A549 (cell line): ENCODE data around the gene CNTNAP1. TPM values are rescaled to one million over a fixed set of nuclear protein-coding genes. Genes with fewer than 3 reads are reported as not detected.

ENCODE experiments used
- ATAC-seq, 2 experiments: fragments of 200-7000 bp in 1 of 2; fragments of >200 bp in 1 of 2; cut with Nextera tagmentation in 1 of 2; cut with Tn5 transposase in 1 of 2; 3 replicates each; pipeline versions ENCODE4 v1.8.0 to v1.9.1; 2018 to 2020; ENCODE audit warnings: mild to moderate bottlenecking in 1 of 2, moderate library complexity in 1 of 2
- CTCF ChIA-PET: fragments of 300-600 bp; sonication (Branson Sonifier 250); formaldehyde crosslinking; extraction: SDS; loops from one replicate; lab custom pipeline; 2021; ENCODE audit warnings: antibody characterized with exemption, inconsistent platforms; lab: Yijun Ruan, JAX
- POLR2A ChIA-PET: fragments of 350-600 bp; formaldehyde crosslinking; extraction: SDS; loops from one replicate; lab custom pipeline; 2021; ENCODE audit warnings: antibody characterized with exemption, inconsistent platforms; lab: Yijun Ruan, JAX
- DNase-seq, 2 experiments: peaks; one replicate each; pipeline versions ENCODE4 v3.0.0 to v3.0.0-alpha.2; 2011 to 2016; ENCODE audit warnings: low read depth in 1 of 2, low spot score in 1 of 2
- FAIRE-seq: peaks from 2 replicates; lab custom pipeline; 2011; peaks lifted over from hg19 to GRCh38; lab: Jason Lieb, UNC
- H3K27ac ChIP-seq, 2 experiments: fragments of >200 bp; sonication (Bioruptor Twin); formaldehyde crosslinking; 3 replicates each; pipeline ENCODE4 v1.5.1; 2016 to 2017
- H3K4me1 ChIP-seq: fragments of >200 bp; sonication (Bioruptor Twin); formaldehyde crosslinking; 3 replicates; pipeline ENCODE4 v1.6.1; 2016
- H3K4me2 ChIP-seq: fragments of >200 bp; sonication (Bioruptor Twin); formaldehyde crosslinking; 3 replicates; pipeline ENCODE4 v1.6.1; 2016
- H3K4me3 ChIP-seq: fragments of >200 bp; sonication (Bioruptor Twin); formaldehyde crosslinking; 3 replicates; pipeline ENCODE4 v1.5.1; 2016
- H3K9me3 ChIP-seq: fragments of >200 bp; sonication (Bioruptor Twin); formaldehyde crosslinking; 3 replicates; pipeline ENCODE4 v1.6.1; 2016
- BHLHE40 ChIP-seq: IDR thresholded peaks from 2 replicates; pipeline ENCODE4 v1.6.1; 2012; ENCODE audit warnings: low read depth, low read length, inconsistent platforms
- CEBPB ChIP-seq, 2 experiments: fragments of >200 bp in 1 of 2; sonication (Bioruptor Twin) in 1 of 2; formaldehyde crosslinking in 1 of 2; IDR thresholded peaks; 2 replicates each; pipeline ENCODE4 v1.6.1; 2012 to 2016
- CHD2 ChIP-seq: fragments of 150-350 bp; IDR thresholded peaks from 2 replicates; pipeline ENCODE4 v1.6.1; 2014; ENCODE audit warnings: low read length; ENCODE audit not compliant: partially characterized antibody
- EHF ChIP-seq: fragments of 250-450 bp; sonication (Bioruptor Pico); IDR thresholded peaks from 2 replicates; pipeline ENCODE4 v1.5.0; 2020; ENCODE audit warnings: mild to moderate bottlenecking
- EP300 ChIP-seq, 2 experiments: fragments of >200 bp; sonication (Bioruptor Twin); formaldehyde crosslinking; IDR thresholded peaks; 2 replicates in 1 of 2; 3 replicates in 1 of 2; pipeline ENCODE4 v1.6.1; 2016 to 2017
- ESRRA ChIP-seq: fragments of 150-350 bp; IDR thresholded peaks from 2 replicates; pipeline ENCODE4 v1.6.1; 2014; ENCODE audit warnings: mild to moderate bottlenecking, low read length, borderline replicate concordance
- FOXS1 ChIP-seq: fragments of 250-450 bp; sonication (Bioruptor Pico); IDR thresholded peaks from 2 replicates; pipeline ENCODE4 v1.5.0; 2020; ENCODE audit warnings: mild to moderate bottlenecking, moderate library complexity
- HEYL ChIP-seq: fragments of 250-450 bp; sonication (Bioruptor Pico); IDR thresholded peaks from 2 replicates; pipeline ENCODE4 v1.8.0; 2021; ENCODE audit warnings: mild to moderate bottlenecking, moderate library complexity
- HOXA7 ChIP-seq: fragments of 250-450 bp; sonication (Bioruptor Pico); IDR thresholded peaks from 2 replicates; pipeline ENCODE4 v1.5.0; 2020; ENCODE audit warnings: mild to moderate bottlenecking, moderate library complexity
- JUN ChIP-seq, 2 experiments: fragments of >200 bp; sonication (Bioruptor Twin); formaldehyde crosslinking; IDR thresholded peaks; 2 replicates in 1 of 2; 3 replicates in 1 of 2; pipeline ENCODE4 v1.6.1; 2016 to 2017
- NR3C1 ChIP-seq: fragments of >200 bp; sonication (Bioruptor Twin); formaldehyde crosslinking; IDR thresholded peaks from 3 replicates; pipeline ENCODE4 v1.6.1; 2017
- RNF2 ChIP-seq: fragments of 200-600 bp; sonication (generic); IDR thresholded peaks from 2 replicates; pipeline ENCODE4 v1.6.1; 2016; ENCODE audit warnings: low read depth, mild to moderate bottlenecking, antibody characterized with exemption, moderate library complexity, borderline replicate concordance
- SMC3 ChIP-seq: fragments of >200 bp; sonication (Bioruptor Twin); formaldehyde crosslinking; IDR thresholded peaks from 3 replicates; pipeline ENCODE4 v1.6.1; 2018; ENCODE audit warnings: inconsistent platforms
- SREBF2 ChIP-seq: fragments of 450-650 bp; IDR thresholded peaks from 2 replicates; pipeline ENCODE4 v1.6.1; 2014; ENCODE audit warnings: mild to moderate bottlenecking, moderate library complexity
- TFCP2L1 ChIP-seq: fragments of 250-450 bp; sonication (Bioruptor Pico); IDR thresholded peaks from 2 replicates; pipeline ENCODE4 v1.5.0; 2021; ENCODE audit warnings: mild to moderate bottlenecking
- TP53 ChIP-seq: fragments of 250-450 bp; sonication (Bioruptor Pico); IDR thresholded peaks from 2 replicates; pipeline ENCODE4 v1.5.0; 2021; ENCODE audit warnings: mild to moderate bottlenecking, moderate library complexity
- WGBS: methylation state at CpG from one replicate; pipeline ENCODE4 v1.1.6; 2017; ENCODE audit errors: missing lambda C conversion rate; 5-methylcytosine and 5-hydroxymethylcytosine counted together
- polyA plus RNA-seq, 4 experiments: library from polyadenylated mRNA; depleted of rRNA in 3 of 4; stranded (reverse); fragments of >200 nt; fragmentation: RNase III in 1 of 4; extraction: RNeasy Plus Mini Kit Qiagen cat#74134 plus additional on column Dnase treatment in 1 of 4; gene quantifications; 2 replicates in 3 of 4; 3 replicates in 1 of 4; pipeline ENCODE4 v1.2.3, GENCODE V29; 2011 to 2017
- TF ChIP-seq, protein P1 (sequence below): fragments of 150-350 bp; IDR thresholded peaks from 2 replicates; pipeline ENCODE4 v1.6.1; 2014; ENCODE audit warnings: low read depth, mild to moderate bottlenecking, low read length
- TF ChIP-seq, protein P2 (sequence below): fragments of >200 bp; sonication (Bioruptor Twin); formaldehyde crosslinking; IDR thresholded peaks from 3 replicates; pipeline ENCODE4 v1.5.1; 2016
- TF ChIP-seq, protein P3 (sequence below): IDR thresholded peaks from 2 replicates; pipeline ENCODE4 v1.6.1; 2012; ENCODE audit warnings: low read depth, borderline replicate concordance
- TF ChIP-seq, protein P4 (sequence below): fragments of 450-650 bp; IDR thresholded peaks from 2 replicates; pipeline ENCODE4 v1.6.1; 2014; ENCODE audit warnings: antibody characterized with exemption

The CNTNAP1 gene
- polyA plus RNA-seq, 2 of the 4 experiments (the other 2 are of a cell fraction) = 6.3 to 8.2 TPM

DNA sequence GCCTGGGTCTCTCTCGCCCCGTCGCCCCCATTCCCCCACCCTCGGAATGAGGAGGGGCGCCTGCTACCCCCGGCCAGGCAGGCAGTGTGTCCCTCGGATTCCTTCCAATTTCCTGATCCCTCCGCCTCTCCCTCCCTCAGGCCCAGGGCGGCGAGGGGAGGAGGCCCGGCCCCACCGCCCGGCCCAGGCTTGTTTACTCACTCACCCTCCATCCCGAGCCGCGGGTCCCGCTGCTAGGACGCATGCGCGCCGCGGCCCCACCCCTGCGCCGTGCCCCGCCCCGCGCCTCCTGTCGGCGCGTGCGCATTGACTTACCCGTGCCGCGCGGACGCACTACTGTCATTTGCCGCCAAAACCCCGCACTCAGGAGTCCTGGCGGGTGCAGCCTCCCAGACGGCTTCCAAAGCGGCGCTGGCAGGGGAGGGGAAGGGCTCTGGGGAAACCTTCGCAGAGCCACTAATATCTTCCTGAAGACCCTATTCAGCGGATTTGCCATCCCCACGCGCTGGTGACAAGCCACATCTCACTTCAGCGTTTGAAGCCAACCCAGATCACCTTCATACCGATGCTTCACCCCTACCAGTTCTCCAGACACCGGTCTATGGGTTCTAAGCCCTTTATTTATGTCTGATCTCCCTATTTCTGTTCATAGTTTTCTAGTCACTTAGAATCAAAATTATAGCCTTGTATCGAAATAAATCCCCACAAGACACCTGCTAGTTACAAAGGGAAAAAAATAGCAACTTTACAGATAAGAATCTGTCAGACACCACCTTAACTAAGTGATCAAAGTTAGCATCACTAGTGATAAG lies 62.7 kb downstream of the CNTNAP1 start, which contains the start of gene EZH1 (continued):
- TF ChIP-seq, protein P1, sequence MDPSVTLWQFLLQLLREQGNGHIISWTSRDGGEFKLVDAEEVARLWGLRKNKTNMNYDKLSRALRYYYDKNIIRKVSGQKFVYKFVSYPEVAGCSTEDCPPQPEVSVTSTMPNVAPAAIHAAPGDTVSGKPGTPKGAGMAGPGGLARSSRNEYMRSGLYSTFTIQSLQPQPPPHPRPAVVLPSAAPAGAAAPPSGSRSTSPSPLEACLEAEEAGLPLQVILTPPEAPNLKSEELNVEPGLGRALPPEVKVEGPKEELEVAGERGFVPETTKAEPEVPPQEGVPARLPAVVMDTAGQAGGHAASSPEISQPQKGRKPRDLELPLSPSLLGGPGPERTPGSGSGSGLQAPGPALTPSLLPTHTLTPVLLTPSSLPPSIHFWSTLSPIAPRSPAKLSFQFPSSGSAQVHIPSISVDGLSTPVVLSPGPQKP = no peak
- TF ChIP-seq CHD2 = no peak
- TF ChIP-seq, protein P2, sequence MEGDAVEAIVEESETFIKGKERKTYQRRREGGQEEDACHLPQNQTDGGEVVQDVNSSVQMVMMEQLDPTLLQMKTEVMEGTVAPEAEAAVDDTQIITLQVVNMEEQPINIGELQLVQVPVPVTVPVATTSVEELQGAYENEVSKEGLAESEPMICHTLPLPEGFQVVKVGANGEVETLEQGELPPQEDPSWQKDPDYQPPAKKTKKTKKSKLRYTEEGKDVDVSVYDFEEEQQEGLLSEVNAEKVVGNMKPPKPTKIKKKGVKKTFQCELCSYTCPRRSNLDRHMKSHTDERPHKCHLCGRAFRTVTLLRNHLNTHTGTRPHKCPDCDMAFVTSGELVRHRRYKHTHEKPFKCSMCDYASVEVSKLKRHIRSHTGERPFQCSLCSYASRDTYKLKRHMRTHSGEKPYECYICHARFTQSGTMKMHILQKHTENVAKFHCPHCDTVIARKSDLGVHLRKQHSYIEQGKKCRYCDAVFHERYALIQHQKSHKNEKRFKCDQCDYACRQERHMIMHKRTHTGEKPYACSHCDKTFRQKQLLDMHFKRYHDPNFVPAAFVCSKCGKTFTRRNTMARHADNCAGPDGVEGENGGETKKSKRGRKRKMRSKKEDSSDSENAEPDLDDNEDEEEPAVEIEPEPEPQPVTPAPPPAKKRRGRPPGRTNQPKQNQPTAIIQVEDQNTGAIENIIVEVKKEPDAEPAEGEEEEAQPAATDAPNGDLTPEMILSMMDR = no peak
- peak; percentile 49; the same call in 1 of the 2 replicates for TF ChIP-seq BHLHE40
- TF ChIP-seq, protein P3, sequence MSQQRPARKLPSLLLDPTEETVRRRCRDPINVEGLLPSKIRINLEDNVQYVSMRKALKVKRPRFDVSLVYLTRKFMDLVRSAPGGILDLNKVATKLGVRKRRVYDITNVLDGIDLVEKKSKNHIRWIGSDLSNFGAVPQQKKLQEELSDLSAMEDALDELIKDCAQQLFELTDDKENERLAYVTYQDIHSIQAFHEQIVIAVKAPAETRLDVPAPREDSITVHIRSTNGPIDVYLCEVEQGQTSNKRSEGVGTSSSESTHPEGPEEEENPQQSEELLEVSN = peak; percentile 100
- no peak for TF ChIP-seq FOXS1 (CRISPR knock-in tag)
- TF ChIP-seq NR3C1 = no peak
- no peak for TF ChIP-seq HEYL (CRISPR knock-in tag)
- no peak; the same call in 1 of the 2 replicates for TF ChIP-seq TFCP2L1
- peak; percentile 97 for TF ChIP-seq RNF2
- TF ChIP-seq JUN (IDR thresholded peaks at IDR 0.05) = peak; percentile 88 to 93; a peak in 4 of 5 replicates
- no peak for TF ChIP-seq EP300 (IDR thresholded peaks at IDR 0.05)

DNA sequence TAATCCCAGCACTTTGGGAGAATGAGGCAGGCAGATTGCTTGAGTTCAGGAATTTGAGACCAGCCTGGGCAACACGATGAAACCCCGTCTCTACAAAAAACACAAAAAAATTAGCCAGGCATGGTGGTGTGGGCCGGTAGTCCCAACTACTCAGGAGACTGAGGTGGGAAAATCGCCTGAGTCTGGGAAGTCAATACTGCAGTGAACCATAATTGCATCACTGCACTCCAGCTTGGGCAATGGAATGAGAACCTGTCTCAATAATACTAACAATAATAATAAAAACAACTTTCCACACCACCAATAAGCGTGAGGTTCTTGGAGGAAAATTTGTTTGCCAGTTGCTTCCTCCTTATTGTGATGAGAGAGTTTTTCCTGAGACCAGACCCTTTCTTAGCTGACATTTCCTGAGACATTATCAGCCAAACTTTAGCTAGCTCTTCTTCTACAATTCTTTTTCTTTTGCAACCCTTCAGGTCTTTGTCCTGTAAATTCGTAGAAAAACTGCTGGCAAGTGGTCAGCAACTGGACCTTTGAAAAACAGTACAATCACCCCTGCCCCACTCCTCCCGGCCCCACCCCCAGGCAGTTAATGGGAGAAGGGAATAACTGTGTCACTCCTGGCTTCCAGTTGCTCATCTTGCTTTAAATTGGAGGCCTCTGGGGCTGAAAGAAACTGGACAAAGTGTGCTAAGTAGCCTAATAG lies 66.0 kb downstream of the CNTNAP1 start:
- H3K4me2 ChIP-seq = no peak overlapping the region
- POLR2A ChIA-PET = interaction anchor here (1.0 to 1.6 kb wide), 2 partner anchors 12 to 76 kb away, joined by 3 to 4 read pairs; partner anchors contain the start of genes BECN1 and RAMP2
- no peak overlapping the region for H3K27ac ChIP-seq
- H3K9me3 ChIP-seq = peaks cover 7% of the 10 kb centered on the region; the same call in 1 of the 3 replicates
- TF ChIP-seq SMC3 (no peak), TP53 (CRISPR knock-in tag) (no peak), EHF (CRISPR knock-in tag) (no peak), CEBPB (IDR thresholded peaks at IDR 0.05) (no peak), JUN (IDR thresholded peaks at IDR 0.05) (no peak), SREBF2 (no peak), HOXA7 (CRISPR knock-in tag) (no peak), ESRRA (no peak)
- TF ChIP-seq, protein P4, sequence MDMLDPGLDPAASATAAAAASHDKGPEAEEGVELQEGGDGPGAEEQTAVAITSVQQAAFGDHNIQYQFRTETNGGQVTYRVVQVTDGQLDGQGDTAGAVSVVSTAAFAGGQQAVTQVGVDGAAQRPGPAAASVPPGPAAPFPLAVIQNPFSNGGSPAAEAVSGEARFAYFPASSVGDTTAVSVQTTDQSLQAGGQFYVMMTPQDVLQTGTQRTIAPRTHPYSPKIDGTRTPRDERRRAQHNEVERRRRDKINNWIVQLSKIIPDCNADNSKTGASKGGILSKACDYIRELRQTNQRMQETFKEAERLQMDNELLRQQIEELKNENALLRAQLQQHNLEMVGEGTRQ = no peak
- no peak overlapping the region for H3K4me3 ChIP-seq
- ATAC-seq = no peak
- 53% methylated on average over 7 of the region's 7 CpGs for WGBS
- peaks cover 7% of the 10 kb centered on the region; the same call in 2 of the 3 replicates for H3K4me1 ChIP-seq
- CTCF ChIA-PET = interaction anchor here (0.6 to 8.9 kb wide), 10 partner anchors 9 to 130 kb away, joined by 3 to 114 read pairs (median 4); partner anchors contain the start of genes BECN1, CNTD1, COA3 and RAMP2
- DNase-seq = no peak
- FAIRE-seq = no peak
